Osteoblast (primary cell): Measurements from ENCODE around the gene ADGRG4. TPM values are rescaled to one million over a fixed set of nuclear protein-coding genes. Genes with fewer than 3 reads are reported as not detected.

Source experiments
- DNase-seq: peaks from one replicate; pipeline ENCODE4 v3.0.0; 2011; ENCODE audit warnings: low spot score, mixed read lengths; ENCODE audit not compliant: insufficient read length; ENCODE audit errors: missing footprints
- H2AFZ ChIP-seq: 2 replicates; pipeline ENCODE4 v1.6.0; 2011; ENCODE audit warnings: mild to moderate bottlenecking, low read length
- H3K27ac ChIP-seq: 2 replicates; pipeline ENCODE4 v1.5.1; 2011; ENCODE audit warnings: mild to moderate bottlenecking, low read depth, low read length, moderate library complexity
- H3K27me3 ChIP-seq: 2 replicates; pipeline ENCODE4 v1.6.0; 2012; ENCODE audit warnings: mild to moderate bottlenecking, control low read depth, inconsistent platforms, low read length, moderate library complexity; ENCODE audit not compliant: insufficient read depth
- H3K36me3 ChIP-seq: 2 replicates; pipeline ENCODE4 v1.5.1; 2011; ENCODE audit warnings: mild to moderate bottlenecking, low read length, control low read depth, moderate library complexity; ENCODE audit not compliant: insufficient read depth
- H3K4me1 ChIP-seq: 2 replicates; pipeline ENCODE4 v1.5.1; 2011; ENCODE audit warnings: mild to moderate bottlenecking, low read length, control low read depth, moderate library complexity; ENCODE audit not compliant: insufficient read depth
- H3K4me2 ChIP-seq: 2 replicates; pipeline ENCODE4 v1.6.0; 2011; ENCODE audit warnings: mild to moderate bottlenecking, low read length; ENCODE audit not compliant: insufficient read depth
- H3K4me3 ChIP-seq: fragments of 200-600 bp; sonication (generic); 3 replicates; pipeline ENCODE4 v1.5.1; 2012; ENCODE audit warnings: mild to moderate bottlenecking, low read length, inconsistent platforms; ENCODE audit not compliant: insufficient read depth
- H3K79me2 ChIP-seq: 2 replicates; pipeline ENCODE4 v1.6.0; 2012; ENCODE audit warnings: mild to moderate bottlenecking, low read length, control low read depth, inconsistent platforms; ENCODE audit not compliant: insufficient read depth
- H3K9me3 ChIP-seq: 2 replicates; pipeline ENCODE4 v1.5.1; 2011; ENCODE audit warnings: low read depth, low read length, control low read depth
- H4K20me1 ChIP-seq: 2 replicates; pipeline ENCODE4 v1.6.0; 2012; ENCODE audit warnings: mild to moderate bottlenecking, low read length, control low read depth; ENCODE audit not compliant: insufficient read depth
- total RNA-seq: library from RNA; depleted of rRNA; stranded (reverse); fragments of >200 nt; gene quantifications from 2 replicates; pipeline ENCODE4 v1.2.3, GENCODE V29; 2012
- TF ChIP-seq, protein P1 (sequence below): IDR thresholded peaks from 2 replicates; pipeline ENCODE4 v1.5.1; 2011; ENCODE audit warnings: mild to moderate bottlenecking, low read depth, low read length, moderate library complexity; ENCODE audit errors: extremely low read depth

Gene ADGRG4
- total RNA-seq, 1 donor: not detected

DNA sequence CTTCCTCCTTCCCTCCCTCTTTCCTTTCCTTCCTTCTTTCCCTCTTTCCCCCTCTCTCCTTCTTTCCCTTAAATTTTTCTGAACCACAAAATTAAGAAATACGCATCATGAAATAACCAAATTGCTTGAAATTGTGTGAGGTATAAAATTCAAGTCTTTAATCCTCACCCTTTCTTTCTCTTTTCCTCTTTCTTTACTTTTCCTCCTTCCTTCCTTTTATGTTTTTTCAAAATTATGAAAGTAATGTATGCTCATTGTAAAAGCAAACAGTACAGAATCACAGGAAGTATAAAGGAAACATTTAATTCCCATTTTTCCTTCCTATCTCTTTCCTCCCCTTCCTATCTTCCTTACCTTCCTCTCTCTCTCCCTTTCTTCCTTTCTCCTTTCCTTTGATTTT, 5.4 kb downstream of the ADGRG4 start:
- TF ChIP-seq, protein P1, sequence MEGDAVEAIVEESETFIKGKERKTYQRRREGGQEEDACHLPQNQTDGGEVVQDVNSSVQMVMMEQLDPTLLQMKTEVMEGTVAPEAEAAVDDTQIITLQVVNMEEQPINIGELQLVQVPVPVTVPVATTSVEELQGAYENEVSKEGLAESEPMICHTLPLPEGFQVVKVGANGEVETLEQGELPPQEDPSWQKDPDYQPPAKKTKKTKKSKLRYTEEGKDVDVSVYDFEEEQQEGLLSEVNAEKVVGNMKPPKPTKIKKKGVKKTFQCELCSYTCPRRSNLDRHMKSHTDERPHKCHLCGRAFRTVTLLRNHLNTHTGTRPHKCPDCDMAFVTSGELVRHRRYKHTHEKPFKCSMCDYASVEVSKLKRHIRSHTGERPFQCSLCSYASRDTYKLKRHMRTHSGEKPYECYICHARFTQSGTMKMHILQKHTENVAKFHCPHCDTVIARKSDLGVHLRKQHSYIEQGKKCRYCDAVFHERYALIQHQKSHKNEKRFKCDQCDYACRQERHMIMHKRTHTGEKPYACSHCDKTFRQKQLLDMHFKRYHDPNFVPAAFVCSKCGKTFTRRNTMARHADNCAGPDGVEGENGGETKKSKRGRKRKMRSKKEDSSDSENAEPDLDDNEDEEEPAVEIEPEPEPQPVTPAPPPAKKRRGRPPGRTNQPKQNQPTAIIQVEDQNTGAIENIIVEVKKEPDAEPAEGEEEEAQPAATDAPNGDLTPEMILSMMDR: no peak

DNA sequence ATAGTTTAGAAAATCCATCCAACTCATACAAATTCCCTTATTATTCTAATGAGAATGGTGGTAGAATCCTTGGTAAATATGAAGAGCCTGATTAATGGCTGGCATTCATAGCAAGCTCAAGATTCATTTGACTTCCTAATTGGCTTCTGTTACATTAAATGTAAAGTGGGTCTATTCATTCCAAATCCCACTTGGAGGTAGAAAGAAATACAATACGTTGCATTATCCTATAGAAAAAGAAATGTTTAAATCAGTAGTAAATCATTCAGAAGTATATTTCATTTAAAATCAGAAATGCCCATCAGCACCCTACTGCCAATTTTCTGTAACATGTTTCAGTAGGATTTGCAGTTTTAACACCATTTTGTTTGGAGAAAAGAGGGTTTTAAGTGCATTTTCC, 6.7 kb downstream of the ADGRG4 start:
- no peak for DNase-seq
- H3K4me2 ChIP-seq: no peak overlapping the region
- no peaks in the 10 kb centered on the region for H3K9me3 ChIP-seq
- H3K36me3 ChIP-seq: no peaks in the 10 kb centered on the region
- no peaks in the 10 kb centered on the region for H3K79me2 ChIP-seq
- H3K4me3 ChIP-seq: no peak overlapping the region
- no peak overlapping the region for H2AFZ ChIP-seq
- no peaks in the 10 kb centered on the region for H4K20me1 ChIP-seq
- TF ChIP-seq, protein P1: no peak
- no peaks in the 10 kb centered on the region for H3K27me3 ChIP-seq
- no peaks in the 10 kb centered on the region for H3K4me1 ChIP-seq
- H3K27ac ChIP-seq: no peak overlapping the region

More for the DNA sequence above, 5.4 kb downstream of the ADGRG4 start:
- H3K27ac ChIP-seq: no peak overlapping the region
- H2AFZ ChIP-seq: no peak overlapping the region
- no peaks in the 10 kb centered on the region for H3K9me3 ChIP-seq
- H3K4me2 ChIP-seq: no peak overlapping the region
- H3K79me2 ChIP-seq: no peaks in the 10 kb centered on the region
- no peaks in the 10 kb centered on the region for H3K27me3 ChIP-seq
- DNase-seq: no peak
- no peaks in the 10 kb centered on the region for H3K4me1 ChIP-seq
- H4K20me1 ChIP-seq: no peaks in the 10 kb centered on the region
- H3K4me3 ChIP-seq: no peak overlapping the region
- H3K36me3 ChIP-seq: no peaks in the 10 kb centered on the region

- H3K4me3 ChIP-seq: no peak overlapping the region
- H2AFZ ChIP-seq: no peak overlapping the region
- no peaks in the 10 kb centered on the region for H4K20me1 ChIP-seq
- no peak overlapping the region for H3K4me2 ChIP-seq
- no peaks in the 10 kb centered on the region for H3K79me2 ChIP-seq
- DNase-seq: no peak
- TF ChIP-seq, protein P1: no peak
- no peaks in the 10 kb centered on the region for H3K9me3 ChIP-seq
- H3K4me1 ChIP-seq: no peaks in the 10 kb centered on the region
- no peaks in the 10 kb centered on the region for H3K36me3 ChIP-seq
- H3K27me3 ChIP-seq: no peaks in the 10 kb centered on the region
- H3K27ac ChIP-seq: no peak overlapping the region
Observed at GRCh38 chrX:136310411-136310810, 9.6 kb downstream of the ADGRG4 start.

GRCh38 chrX:136318156-136318555, 17.4 kb downstream of the ADGRG4 start:
- Histone ChIP-seq H4K20me1 (no peaks in the 10 kb centered on the region), H3K9me3 (no peaks in the 10 kb centered on the region), H2AFZ (no peak overlapping the region), H3K4me3 (no peak overlapping the region), H3K36me3 (no peaks in the 10 kb centered on the region), H3K4me2 (no peak overlapping the region), H3K79me2 (no peaks in the 10 kb centered on the region), H3K27ac (no peak overlapping the region), H3K4me1 (no peaks in the 10 kb centered on the region), H3K27me3 (no peaks in the 10 kb centered on the region)
- TF ChIP-seq, protein P1: no peak
- no peak for DNase-seq
